HG03354 (cell line): Measurements from ENCODE around the gene PDXDC1.
A peak's percentile ranks its signal among the peaks of the same experiment; 100 is the strongest.
"Not testable (repeated sequence)": the region's sequence is repeated elsewhere in the genome, so short reads cannot be mapped to it uniquely, and the experiment has no call there.

ENCODE experiments used
- ATAC-seq: cut with Tn5 transposase; IDR thresholded peaks from one replicate; pipeline ENCODE4 v1.9.1; 2021; ENCODE audit warnings: mild to moderate bottlenecking; ENCODE audit not compliant: unreplicated experiment, poor library complexity, severe bottlenecking

PDXDC1 gene

DNA sequence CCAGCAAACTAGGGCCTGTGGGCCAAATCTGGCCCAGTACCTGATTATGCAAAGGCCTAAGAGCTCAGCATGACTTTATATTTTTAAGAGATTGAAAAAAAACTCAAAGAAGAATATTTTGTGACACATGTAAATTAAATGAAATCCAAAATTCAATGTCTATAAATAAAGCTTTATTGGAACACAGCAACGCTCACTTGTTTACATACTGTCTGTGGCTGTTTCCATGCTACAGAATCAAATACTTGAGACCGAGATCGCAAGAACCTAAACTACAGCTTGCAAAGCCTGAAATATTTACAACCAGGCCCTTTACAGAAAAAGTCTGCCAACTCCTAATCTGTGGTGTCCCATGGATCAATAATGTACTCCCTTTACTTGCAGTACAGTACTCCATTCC, 5.0 kb upstream of the PDXDC1 start:
- not testable (repeated sequence) for ATAC-seq

DNA sequence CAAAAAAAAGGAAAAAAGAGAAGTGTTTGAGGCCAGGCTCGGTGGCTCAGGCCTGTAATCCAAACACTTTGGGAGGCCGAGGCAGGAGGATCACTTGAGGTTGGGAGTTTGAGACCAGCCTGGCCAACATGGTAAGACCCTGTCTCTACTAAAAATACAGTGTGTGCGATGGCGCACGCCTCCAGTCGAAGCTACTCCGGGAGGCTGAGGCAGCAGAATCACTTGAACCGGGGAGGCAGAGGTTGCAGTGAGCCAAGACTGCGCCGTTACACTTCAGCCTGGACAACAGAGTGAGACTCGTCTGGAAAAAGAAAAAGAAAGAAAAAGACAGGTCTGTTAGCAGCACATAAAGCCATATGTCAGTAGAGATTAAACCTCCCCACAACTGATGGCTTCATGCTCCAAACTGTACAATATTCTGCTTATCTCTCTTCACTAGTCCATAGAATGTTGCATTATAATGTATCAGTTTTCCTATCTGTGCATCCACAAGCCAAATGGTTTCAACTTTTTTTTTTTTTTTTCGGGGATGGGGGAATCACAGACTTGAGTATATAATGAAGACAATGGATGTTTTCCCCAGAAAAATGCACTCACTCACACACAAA, 3.1 kb upstream of the PDXDC1 start:
- not testable (repeated sequence) for ATAC-seq

DNA sequence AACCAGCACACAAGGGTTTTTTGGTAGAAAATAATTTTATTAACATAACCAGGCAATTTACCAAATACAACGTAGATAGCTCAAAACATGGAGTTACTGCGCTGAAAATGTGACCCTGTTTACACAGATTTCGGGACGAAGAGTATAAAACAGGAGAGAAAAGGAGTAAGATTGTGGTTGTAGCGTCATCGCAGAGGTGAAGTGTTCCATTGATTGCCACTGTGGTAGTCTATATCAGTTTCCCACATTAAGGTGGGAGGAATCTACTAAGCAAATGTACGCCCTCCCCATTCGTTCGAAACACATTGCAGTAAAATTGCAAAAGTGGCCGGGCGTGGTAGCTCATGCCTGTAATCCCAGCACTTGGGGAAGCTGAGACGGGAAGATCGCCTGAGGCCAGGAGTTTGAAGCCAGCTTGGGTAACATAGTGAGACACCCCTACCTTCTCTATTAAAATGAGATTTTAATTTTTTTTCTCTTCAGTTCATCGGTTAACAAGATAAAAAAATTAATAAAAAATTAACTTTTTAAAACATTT, 972 bp upstream of the PDXDC1 start:
- not testable (repeated sequence) for ATAC-seq

DNA sequence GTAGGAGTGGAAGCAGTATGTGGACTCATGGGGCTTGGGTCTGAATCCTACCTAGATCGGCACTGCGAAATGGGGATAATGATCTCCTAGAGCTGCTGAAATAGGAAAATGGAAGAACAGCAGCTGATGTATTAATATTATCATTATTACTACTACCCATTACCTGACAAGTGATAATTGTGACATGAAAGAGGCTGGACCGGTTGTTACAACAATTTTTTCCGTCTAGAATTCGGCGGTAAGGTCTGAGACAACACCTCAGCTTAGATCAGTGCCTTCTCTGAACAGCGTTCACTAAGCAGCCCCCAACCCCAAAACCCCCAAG, 533 bp upstream of the PDXDC1 start:
- not testable (repeated sequence) for ATAC-seq

DNA sequence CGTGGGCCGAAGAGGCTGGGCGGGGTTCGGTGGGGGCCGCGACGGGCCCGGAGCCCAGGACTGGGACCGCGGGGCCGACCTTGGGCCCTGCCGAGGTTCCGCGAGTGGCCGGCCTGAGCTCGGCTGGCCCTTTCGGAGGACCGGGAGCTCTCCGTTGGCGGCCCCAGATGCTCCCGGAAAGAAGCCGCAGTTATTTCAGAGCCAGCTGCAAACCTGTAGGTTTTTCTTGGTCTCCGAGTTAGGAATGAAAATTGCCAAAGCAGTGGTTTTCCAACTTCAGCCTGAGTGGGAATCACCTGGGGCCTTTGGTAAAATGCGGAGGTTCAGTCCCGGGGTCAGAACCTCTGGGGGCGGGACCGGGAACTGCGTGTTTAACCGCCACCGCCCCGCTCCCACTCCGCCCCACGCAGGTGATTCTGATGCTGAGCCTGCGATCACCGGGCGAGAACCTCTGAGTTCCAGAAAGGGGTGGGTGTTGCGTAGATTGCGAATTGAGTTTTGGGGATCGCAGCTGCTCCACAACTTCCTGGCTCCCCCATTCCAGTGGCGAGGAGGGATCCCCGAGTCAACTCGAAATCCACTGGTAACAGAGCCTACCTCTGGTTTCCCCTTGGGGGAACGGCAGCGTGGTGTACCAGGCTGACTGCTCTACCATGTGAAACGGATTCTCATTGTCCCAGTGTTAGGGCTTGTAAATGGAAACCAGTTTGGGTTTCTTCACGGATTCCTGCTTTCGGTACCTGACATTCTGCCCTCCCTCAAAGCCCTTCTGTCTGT, 780 bp downstream of the PDXDC1 start:
- peak; percentile 19 for ATAC-seq

DNA sequence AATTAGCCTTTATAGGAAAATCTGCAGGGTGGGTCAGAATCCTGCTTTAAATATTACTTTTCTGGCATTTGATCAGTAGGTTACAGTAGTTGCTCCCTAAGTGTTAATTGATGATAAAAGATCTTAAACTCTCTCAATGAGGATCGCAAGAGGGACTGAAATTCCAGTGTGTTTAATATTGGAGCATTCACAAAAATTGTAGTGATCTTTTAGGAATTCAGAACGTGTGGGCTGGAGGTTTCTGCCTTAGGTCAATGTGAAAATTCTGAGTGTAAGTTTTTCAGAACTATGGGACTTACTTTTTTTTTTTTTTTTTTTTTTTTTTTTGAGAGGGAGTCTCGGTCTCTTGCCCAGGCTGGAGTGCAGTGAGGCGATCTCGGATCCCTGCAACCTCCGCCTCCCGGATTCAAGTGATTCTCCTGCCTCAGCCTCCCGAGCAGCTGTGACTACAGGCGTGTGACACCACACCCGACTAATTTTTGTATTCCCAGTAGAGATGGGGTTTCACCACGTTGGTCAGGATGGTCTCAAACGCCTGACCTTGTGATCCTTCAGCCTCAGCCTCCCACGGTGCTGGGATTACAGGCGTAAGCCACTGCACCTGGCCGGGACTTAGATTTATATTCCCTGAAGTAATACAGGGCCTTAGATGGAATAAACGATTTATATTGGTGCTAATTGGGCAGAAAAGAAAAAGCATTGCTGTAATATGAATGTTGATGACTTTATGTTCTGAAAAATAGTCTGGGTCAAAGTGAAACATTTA, 2.3 kb downstream of the PDXDC1 start:
- ATAC-seq = not testable (repeated sequence)

DNA sequence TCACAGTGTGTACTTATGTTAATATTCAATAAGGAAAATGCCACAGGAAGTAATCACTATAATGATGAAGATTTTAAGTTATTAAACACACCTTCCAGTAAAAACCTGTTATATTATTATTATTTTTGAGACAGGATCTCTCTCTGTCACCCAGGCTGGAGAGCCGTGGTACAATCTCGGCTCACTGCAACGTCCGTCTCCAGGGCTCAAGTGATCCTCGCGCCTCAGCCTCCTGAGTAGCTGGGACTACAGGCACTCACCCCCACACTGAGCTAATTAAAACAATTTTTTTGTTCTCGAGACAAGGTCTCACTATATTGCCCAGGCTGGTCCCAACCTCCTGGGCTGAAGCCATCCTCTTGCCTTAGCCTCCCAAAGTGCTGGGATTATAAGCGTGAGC, 3.5 kb downstream of the PDXDC1 start:
- not testable (repeated sequence) for ATAC-seq

DNA sequence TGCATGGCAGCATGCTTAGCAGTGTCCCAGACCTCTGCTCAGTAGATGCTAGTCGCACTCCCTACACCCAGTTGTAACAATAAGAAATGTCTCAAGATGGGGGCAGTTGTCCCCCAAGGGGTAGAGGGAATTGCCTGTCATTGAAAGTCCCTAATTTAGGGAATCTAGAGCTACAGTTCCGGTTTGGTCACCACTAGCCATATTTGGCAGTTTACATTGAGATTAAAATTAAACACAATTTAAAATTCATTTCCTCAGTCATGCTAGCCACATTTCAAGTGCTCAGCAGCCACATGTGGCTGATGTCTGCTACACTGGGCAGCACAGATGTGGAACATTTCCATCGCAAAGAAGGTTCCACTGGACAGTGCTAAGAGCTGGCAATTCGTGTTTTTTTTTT, 4.1 kb downstream of the PDXDC1 start:
- ATAC-seq = not testable (repeated sequence)

DNA sequence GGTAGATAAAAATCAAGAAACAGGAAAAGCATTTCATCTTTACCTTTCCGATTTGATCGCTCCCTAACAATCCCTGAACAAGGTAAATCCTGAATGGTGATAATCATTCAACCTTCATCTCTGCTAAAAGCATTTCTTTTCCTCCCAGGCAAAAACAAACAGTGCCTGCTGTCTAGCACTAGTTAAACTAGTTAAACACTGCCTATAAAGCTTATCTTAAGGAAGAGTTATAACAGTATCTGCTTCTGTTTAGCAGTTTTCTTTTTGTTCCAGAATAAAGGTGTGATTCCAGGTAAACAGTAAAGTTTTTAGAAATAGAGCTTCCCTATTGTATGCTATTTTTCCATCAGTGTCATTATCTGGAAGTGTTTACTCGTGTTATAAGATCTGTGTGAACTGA, 6.4 kb downstream of the PDXDC1 start:
- ATAC-seq = not testable (repeated sequence)

DNA sequence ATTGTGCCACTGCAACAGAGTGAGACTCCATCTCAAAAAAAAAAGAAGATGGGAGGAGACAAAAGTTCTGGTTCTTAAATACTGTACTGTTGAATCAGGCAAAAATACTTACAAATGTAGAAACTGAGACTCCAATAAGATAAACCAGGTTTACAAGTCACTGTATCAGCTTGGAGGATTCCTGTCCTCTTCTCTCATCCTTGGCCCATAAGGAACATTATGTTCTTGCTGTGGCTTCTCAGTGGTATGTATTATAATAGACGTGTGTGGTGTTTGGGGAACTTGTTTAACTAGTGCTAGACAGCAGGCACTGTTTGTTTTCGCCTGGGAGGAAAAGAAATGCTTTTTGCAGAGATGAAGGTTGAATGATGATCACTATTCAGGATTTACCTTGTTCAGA, 7.7 kb downstream of the PDXDC1 start:
- not testable (repeated sequence) for ATAC-seq

DNA sequence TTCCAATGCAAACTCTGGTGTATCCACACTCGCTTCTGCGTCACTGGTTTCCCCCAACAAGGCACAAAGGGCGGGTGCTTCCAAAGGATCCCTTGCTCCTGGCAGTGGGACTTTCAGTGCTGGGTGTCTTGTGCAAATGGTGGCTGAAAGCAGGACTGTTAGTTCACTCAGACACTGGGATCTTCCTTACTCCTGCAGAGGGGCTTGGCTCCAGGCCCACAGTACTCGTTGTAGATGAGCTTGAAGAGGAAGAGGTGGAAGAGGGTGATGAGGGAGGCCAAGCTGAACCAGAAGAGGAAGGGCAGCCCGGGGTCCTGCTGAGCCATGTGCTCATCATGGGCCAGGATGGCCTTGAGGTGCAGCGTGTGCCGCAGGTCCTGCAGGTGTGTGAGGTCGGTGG, 13.3 kb downstream of the PDXDC1 start:
- not testable (repeated sequence) for ATAC-seq

DNA sequence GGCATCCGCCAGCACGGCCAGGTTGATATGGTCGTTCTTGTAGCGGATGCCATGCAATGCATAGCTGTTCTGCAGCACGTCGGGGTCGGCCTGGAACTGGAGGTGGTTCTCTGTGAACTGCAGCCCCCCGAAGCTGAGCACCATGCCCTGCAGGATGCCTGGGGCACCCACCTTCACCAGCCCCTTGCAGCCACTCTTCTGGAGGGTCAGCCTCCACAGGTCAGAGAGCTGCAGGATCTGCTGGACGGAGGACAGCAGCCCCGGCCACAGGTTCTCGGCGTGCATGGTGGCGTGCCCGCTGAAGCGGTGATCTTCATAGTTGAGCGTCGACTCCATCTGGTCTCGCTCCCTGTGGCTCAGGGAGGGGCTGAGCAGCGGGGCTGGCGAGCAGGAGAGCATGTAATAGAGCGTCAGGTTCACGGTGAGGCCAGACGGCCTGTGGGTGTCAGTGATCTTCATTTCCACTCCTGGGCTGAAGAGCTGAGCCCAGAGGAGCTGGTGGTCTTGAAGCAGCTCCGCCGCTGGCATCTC, 13.9 kb downstream of the PDXDC1 start:
- not testable (repeated sequence) for ATAC-seq

DNA sequence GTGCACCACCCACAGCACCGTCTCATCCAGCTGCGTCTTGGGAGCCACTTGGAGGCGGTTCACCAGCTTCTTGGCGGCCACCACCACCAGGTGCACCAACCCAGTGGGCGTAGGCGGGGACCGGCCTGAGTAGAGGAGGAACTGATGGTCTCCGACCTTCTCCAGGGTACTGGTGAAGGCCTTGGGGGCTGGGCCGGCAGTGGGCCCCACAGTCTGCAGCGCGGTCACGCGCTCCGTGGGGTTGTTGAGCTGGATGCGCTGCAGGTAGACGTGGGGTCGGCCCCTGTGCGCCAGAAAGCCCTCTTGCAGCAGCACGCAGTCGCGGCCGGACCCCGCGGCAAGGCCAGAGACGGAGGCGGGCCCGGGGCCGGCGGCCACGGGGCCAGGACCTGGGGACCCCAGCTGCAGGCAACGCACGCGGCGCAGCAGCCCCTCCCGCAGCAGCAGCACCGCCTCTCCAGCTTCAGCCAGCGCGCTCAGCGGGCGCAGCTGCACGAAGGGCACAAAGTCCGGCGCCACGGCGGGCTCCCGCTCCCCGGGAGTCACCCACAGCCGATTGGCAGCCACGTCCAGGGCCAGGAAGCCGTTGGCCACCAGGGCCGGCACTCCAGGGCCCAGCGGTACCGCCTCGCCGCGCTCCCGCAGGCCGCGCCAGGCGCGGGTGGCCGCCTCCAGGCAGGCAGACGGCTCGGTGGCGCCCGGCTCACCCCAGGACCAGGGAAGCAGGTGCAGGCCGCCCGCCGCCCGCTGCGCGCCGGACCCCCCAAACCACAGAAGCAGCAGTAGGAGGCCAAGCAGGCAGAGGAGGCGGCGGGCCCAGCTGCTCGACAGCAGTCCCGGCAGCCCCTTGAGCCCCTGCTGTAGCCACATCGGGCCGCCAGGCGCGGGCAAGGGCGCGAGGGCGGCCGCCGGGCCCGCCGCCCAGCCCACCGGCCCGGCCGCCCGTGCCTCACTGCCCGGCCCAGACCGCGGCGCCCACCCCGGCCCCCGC, 14.8 kb downstream of the PDXDC1 start:
- ATAC-seq = not testable (repeated sequence)

DNA sequence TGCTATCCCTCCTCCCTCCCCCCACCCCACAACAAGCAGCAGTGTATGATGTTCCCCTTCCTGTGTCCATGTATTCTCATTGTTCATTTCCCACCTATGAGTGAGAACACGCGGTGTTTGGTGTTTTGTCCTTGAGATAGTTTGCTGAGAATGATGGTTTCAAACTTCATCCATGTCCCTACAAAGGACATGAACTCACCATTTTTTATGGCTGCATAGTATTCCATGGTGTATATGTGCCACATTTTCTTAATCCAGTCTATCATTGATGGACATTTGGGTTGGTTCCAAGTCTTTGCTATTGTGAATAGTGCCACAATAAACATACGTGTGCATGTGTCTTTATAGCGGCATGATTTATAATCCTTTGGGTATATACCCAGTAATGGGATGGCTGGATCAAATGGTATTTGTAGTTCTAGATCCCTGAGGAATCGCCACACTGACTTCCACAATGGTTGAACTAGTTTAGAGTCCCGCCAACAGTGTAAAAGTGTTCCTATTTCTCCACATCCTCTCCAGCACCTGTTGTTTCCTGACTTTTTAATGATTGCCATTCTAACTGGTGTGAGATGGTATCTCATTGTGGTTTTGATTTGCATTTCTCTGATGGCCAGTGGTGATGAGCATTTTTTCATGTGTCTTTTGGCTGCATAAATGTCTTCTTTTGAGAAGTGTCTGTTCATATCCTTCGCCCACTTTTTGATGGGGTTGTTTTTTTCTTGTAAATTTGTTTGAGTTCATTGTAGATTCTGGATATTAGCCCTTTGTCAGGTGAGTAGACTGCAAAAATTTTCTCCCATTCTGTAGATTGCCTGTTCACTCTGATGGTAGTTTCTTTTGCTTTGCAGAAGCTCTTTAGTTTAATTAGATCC, 18.7 kb downstream of the PDXDC1 start:
- not testable (repeated sequence) for ATAC-seq

DNA sequence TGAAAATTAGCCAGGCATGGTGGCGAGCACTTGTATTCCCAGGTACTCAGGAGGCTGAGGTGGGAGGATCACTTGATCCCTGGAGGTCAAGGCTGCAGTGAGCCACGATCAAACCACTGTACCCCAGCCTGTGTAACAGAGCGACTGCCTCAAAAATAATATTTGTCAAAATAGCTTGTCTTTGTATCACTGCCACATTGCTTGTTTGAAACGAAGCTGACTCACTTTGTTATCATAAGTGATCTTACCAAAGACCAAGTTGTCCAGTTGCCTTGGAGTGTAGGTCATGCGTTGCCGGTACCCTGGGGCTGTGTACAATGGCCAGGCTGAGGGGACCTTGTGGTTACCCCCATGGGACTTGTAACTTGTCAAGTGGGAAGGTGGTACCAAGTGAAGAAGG, 21.9 kb downstream of the PDXDC1 start:
- not testable (repeated sequence) for ATAC-seq

DNA sequence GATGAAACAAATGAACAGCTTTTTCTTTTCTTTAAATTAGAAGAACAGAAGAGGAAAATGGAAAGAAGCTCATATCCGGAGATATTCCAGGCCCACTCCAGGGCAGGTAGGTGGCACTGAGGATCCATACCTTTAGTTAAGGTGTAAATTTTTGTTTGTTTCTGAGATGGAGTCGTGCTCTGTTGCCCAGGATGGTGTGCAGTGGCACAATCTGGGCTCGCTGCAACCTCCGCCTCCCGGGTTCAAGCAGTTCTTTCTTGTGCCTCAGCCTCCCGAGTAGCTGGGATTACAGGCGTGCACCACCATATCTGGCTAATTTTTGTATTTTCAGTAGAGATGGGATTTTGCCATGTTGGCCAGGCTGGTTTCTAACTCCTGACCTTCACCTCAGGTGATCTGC, 23.5 kb downstream of the PDXDC1 start:
- ATAC-seq = not testable (repeated sequence)

DNA sequence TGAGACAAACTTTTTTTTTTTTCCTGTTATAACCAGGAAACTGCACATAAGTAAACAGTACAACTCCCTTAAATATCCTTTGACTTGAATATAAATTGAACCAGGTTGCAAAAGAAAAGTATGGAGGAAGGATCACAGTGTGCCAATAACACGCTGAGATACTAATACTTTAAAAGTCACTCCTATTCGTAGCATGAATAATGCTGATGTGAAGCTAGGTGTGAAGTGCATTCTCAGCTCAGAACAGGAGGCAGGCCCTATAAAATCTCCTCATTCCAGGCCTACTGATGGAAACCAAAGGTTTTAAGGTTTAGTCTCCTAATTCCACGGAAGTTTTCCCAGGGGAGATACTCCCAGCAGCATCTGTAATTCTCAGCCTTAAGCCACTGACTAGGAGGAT, 25.0 kb downstream of the PDXDC1 start:
- not testable (repeated sequence) for ATAC-seq

DNA sequence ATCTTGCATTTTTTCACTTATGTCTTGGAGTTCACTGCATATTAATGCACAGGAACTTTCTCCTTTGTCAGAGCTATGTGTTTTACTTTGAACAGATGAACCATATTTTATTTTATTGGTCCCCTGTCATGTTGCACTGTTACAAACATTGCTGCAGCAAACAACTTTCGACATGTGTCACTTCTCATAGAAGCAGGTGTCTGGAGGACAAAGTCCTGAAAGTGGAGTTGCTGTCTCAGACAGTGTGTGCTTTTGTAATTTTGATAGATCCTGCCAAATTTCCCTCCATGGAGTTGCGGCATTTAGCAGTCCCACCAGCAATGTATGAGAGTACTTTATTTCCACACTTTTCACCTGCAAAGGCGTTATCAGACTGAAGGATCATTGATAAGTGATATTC, 27.6 kb downstream of the PDXDC1 start:
- not testable (repeated sequence) for ATAC-seq
